ENCODE results near the gene TNS3. TPM values are rescaled to one million over a fixed set of nuclear protein-coding genes. Genes with fewer than 3 reads are reported as not detected.

TNS3 gene
- total and polyA plus RNA-seq, 2 of the 13 experiments (the other 11 are each of a cell fraction or from before 2014, with no cell fraction given) = 52.9 to 55.7 TPM

DNA sequence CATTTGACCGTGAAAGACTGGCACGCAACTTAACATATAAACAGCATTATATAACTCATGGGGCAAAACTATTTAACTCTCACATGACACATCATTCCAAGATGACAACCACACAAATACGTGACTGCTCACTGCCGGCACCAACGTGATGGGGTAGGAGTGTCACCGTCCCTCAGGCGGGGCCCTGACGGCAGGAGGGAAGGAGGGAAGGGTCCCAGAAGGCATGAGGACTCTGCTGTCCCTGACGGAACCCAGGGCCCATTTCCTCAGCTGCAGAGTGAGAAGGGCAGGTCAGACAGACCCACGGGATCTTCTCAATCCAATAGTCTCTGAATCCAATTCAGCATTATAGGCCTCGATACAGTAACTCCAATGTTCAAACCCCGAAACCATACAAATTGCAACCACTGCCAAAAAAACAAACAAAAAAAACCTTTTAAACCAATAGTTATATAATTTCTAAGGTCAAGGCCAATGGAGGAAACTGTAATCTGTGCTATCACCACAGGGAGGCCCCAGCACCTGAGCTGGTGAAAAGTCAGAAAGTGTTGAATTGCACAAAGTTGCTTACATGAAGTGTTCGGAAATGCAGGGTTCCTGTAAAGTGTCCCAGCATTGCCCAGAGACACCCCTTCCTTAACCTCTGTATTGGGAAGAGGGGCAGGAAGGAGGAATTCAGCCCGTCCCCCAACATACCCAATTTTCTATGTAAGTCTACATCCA lies 137.4 kb downstream of the TNS3 start (continued):
- TF ChIP-seq HNF4A (CRISPR knock-in tag; IDR thresholded peaks at IDR 0.05) (peak; percentile 22; the same call in 1 of the 2 replicates), SOX6 (IDR thresholded peaks at IDR 0.05) (no peak), SOX6 (CRISPR knock-in tag; IDR thresholded peaks at IDR 0.05) (peak; percentile 56; the same call in 1 of the 2 replicates), NFE2L1 (CRISPR knock-in tag; IDR thresholded peaks at IDR 0.05; ENCODE audit: borderline replicate concordance) (no peak), PTBP1 (IDR thresholded peaks at IDR 0.05; ENCODE audit: low read depth, low read length, poor library complexity, severe bottlenecking) (no peak), ZFP41 (CRISPR knock-in tag; IDR thresholded peaks at IDR 0.05; ENCODE audit: borderline replicate concordance) (no peak)
- TF ChIP-seq, protein P1, sequence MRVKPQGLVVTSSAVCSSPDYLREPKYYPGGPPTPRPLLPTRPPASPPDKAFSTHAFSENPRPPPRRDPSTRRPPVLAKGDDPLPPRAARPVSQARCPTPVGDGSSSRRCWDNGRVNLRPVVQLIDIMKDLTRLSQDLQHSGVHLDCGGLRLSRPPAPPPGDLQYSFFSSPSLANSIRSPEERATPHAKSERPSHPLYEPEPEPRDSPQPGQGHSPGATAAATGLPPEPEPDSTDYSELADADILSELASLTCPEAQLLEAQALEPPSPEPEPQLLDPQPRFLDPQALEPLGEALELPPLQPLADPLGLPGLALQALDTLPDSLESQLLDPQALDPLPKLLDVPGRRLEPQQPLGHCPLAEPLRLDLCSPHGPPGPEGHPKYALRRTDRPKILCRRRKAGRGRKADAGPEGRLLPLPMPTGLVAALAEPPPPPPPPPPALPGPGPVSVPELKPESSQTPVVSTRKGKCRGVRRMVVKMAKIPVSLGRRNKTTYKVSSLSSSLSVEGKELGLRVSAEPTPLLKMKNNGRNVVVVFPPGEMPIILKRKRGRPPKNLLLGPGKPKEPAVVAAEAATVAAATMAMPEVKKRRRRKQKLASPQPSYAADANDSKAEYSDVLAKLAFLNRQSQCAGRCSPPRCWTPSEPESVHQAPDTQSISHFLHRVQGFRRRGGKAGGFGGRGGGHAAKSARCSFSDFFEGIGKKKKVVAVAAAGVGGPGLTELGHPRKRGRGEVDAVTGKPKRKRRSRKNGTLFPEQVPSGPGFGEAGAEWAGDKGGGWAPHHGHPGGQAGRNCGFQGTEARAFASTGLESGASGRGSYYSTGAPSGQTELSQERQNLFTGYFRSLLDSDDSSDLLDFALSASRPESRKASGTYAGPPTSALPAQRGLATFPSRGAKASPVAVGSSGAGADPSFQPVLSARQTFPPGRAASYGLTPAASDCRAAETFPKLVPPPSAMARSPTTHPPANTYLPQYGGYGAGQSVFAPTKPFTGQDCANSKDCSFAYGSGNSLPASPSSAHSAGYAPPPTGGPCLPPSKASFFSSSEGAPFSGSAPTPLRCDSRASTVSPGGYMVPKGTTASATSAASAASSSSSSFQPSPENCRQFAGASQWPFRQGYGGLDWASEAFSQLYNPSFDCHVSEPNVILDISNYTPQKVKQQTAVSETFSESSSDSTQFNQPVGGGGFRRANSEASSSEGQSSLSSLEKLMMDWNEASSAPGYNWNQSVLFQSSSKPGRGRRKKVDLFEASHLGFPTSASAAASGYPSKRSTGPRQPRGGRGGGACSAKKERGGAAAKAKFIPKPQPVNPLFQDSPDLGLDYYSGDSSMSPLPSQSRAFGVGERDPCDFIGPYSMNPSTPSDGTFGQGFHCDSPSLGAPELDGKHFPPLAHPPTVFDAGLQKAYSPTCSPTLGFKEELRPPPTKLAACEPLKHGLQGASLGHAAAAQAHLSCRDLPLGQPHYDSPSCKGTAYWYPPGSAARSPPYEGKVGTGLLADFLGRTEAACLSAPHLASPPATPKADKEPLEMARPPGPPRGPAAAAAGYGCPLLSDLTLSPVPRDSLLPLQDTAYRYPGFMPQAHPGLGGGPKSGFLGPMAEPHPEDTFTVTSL (CRISPR knock-in tag; IDR thresholded peaks at IDR 0.05; ENCODE audit: borderline replicate concordance) = peak; percentile 30; the same call in 1 of the 2 replicates

Data from HepG2 (cell line).